ENCODE results near the gene SLC16A7.
"Not testable (repeated sequence)": the region's sequence is repeated elsewhere in the genome, so short reads cannot be mapped to it uniquely, and the experiment has no call there.

SLC16A7 gene

GRCh38 chr12:59742841-59743240 is 147.0 kb downstream of the SLC16A7 start:
- DNase-seq: no peak

GRCh38 chr12:59744564-59744963 is 148.7 kb downstream of the SLC16A7 start:
- DNase-seq: no peak

- DNase-seq: not testable (repeated sequence)
Measured at GRCh38 chr12:59751091-59751490, 155.3 kb downstream of the SLC16A7 start.

- no peak for DNase-seq
Measured at GRCh38 chr12:59761542-59761941, 165.7 kb downstream of the SLC16A7 start.

- no peak for DNase-seq
Measured at GRCh38 chr12:59763835-59764234, 168.0 kb downstream of the SLC16A7 start.

GRCh38 chr12:59768031-59768430 is 172.2 kb downstream of the SLC16A7 start:
- no peak for DNase-seq

- DNase-seq: no peak
Measured at GRCh38 chr12:59780605-59781135, 184.8 kb downstream of the SLC16A7 start.

- no peak for DNase-seq
Measured at GRCh38 chr12:59787610-59788009, 191.8 kb downstream of the SLC16A7 start.

GRCh38 chr12:59792647-59793046 is 196.8 kb downstream of the SLC16A7 start:
- DNase-seq: no peak

- DNase-seq: no peak
Measured at GRCh38 chr12:59803735-59804134, 207.9 kb downstream of the SLC16A7 start.

- peak; percentile 9 for DNase-seq
Measured at GRCh38 chr12:59808317-59808910, 212.6 kb downstream of the SLC16A7 start.

- no peak for DNase-seq
Measured at GRCh38 chr12:59811991-59812390, 216.2 kb downstream of the SLC16A7 start.

GRCh38 chr12:59812716-59813115 is 216.9 kb downstream of the SLC16A7 start:
- no peak for DNase-seq

- no peak for DNase-seq
Measured at GRCh38 chr12:59820594-59821011, 224.8 kb downstream of the SLC16A7 start.

- DNase-seq: no peak
Measured at GRCh38 chr12:59823567-59823966, 227.7 kb downstream of the SLC16A7 start.

GRCh38 chr12:59827767-59828166 is 231.9 kb downstream of the SLC16A7 start:
- no peak for DNase-seq

- no peak for DNase-seq
Measured at GRCh38 chr12:59828521-59828920, 232.7 kb downstream of the SLC16A7 start.

- no peak for DNase-seq
Measured at GRCh38 chr12:59833408-59833807, 237.6 kb downstream of the SLC16A7 start.

- no peak for DNase-seq
Measured at GRCh38 chr12:59834659-59835474, 239.0 kb downstream of the SLC16A7 start.

Measured in NCI-H1694 (cell line).